Umbilical cord (tissue), 2 donors: ENCODE results near the gene SH3RF2. TPM values are rescaled to one million over a fixed set of nuclear protein-coding genes. Genes with fewer than 3 reads are reported as not detected.
A peak's percentile ranks its signal among the peaks of the same experiment; 100 is the strongest.
"Not testable (repeated sequence)": the region's sequence is repeated elsewhere in the genome, so short reads cannot be mapped to it uniquely, and the experiment has no call there.

Source experiments
- DNase-seq: peaks from one replicate; pipeline ENCODE4 v3.0.0-alpha.2; 2015; ENCODE audit warnings: low spot score
- total RNA-seq: library from RNA; depleted of rRNA; stranded (reverse); fragments of >200 nt; gene quantifications from one replicate; pipeline ENCODE4 v1.2.3, GENCODE V29; 2014; ENCODE audit warnings: low replicate concordance; ENCODE audit not compliant: insufficient read depth

SH3RF2 gene
- total RNA-seq, 1 donor from 2014 or later = 4.8 TPM

DNA sequence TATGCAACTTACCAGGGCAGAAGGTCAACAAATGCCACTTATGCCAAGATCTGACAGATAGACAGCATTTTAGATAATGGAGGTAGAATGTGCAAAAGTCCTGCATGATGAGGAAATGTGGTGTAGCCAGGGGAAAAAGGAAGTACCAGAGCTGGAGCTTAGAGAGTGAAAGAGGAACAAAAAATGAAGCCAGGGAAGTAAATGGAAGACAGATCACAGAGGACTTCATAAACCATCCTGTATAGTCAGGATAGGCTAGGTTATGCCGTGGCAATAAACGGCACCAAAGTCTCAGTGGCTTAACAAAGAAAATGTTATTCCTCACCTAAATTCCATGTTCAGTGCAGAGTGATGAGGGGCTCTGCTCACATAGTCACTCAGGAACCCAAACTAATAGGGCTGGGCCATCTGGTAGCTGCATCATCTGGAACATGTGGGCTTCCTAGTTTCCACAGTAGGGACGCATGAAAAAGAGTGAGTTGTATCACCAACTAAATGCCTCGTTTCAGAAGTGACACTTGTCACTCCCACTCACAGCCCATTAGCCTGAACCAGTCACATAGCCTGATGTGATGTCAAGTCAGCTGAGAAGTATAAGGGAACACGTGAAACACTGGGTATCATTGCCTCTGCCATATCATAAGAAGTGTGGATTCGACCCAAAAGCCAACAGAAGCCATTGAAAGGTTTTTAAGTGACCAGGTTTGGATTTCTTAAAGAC, 70.3 kb downstream of the SH3RF2 start:
- DNase-seq = no peak

DNA sequence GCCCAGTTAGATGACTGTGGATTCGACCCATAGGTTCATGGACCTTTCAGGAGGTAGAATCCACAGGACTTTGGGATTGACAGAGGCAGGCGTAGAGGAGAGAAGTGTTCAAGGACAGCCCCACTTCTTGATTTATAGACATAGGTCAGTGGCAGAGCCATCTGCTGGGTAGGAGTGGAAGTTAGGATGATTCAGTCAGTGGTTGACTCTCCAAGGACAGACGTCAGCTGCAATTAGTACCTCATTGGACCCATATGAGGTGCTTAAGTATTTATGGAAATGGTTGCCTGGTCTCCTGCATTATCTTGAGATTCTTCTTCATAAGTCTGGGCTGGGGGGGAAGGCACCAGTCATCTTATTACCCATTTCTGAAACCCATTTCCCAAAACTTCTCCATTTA, 70.9 kb downstream of the SH3RF2 start:
- no peak for DNase-seq

DNA sequence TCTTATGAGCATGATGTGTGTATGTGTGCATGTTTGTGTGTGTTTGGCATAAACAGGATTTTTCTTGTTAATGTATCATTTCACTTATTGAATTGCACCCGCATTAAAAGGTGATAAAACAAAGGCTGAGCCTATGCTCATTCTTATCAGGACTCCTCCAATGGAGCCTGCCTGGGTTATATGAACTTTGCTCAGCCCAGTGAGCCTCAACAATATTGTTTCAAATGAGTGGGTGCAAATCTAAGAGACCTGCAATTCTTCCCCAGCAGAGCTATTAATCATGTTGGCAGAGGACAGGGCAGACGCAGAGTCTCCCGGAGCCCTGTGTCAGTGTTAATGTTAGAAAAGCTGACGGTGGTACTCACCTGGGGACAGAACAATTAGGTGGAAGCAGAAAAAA, 71.6 kb downstream of the SH3RF2 start:
- no peak for DNase-seq

DNA sequence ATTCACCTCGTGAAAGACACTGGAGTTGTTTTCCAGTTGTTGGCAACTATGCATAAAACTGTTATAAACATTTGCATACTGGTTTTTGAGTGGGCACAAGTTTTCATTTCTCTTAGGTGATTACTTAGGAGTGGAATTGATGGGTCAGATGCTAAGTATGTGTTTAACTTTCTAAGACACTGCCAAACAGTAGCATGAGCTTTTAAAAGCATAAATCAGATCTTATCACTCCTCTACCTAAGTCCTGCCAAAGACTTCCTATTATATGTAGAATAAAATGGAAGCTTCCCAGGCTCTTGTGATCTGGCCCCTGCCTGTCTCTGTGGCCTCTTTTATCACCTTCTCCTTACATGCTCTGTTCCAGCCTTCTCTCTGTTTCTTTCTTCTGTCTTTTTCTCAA, 72.6 kb downstream of the SH3RF2 start:
- no peak for DNase-seq

DNA sequence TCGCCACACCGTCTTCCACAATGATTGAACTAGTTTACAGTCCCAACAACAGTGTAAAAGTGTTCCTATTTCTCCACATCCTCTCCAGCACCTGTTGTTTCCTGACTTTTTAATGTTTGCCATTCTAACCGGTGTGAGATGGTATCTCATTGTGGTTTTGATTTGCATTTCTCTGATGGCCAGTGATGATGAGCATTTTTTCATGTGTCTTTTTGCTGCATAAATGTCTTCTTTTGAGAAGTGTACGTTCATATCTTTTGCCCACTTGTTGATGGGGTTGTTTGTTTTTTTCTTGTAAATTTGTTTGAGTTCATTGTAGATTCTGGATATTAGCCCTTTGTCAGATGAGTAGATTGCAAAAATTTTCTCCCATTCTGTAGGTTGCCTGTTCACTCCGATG, 74.1 kb downstream of the SH3RF2 start:
- DNase-seq = not testable (repeated sequence)

DNA sequence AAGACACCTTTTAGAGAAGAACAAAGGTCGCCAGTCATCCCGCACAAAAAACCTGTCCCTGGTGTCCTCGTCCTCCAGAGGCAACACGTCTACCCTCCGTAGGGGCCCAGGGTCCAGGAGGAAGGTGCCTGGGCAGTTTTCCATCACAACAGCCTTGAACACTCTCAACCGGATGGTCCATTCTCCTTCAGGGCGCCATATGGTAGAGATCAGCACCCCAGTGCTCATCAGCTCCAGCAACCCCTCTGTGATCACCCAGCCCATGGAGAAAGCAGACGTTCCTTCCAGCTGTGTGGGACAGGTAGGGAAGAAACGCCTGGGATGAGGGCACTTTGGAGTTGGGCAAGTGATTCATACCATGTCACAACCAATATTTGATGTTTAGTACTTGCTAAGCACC, 77.4 kb downstream of the SH3RF2 start:
- no peak for DNase-seq

DNA sequence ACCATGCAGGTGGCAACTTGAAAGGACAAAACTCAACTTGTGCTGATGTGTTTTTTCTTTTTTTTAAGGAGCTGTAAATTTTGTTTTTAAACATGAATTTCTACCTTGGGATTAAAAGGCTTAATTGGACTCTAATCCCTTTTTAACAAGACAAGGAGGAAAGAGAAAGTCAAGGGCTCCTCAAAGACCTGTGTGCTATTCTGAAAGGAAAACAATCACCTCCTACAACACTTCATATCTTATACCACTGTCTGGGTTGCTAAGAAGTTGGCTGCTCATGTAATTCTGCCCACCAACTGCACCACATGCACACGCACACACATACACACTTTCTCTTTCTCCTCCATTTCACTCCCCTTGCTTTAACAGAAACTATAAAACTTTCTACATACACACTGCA, 78.6 kb downstream of the SH3RF2 start:
- DNase-seq = no peak

DNA sequence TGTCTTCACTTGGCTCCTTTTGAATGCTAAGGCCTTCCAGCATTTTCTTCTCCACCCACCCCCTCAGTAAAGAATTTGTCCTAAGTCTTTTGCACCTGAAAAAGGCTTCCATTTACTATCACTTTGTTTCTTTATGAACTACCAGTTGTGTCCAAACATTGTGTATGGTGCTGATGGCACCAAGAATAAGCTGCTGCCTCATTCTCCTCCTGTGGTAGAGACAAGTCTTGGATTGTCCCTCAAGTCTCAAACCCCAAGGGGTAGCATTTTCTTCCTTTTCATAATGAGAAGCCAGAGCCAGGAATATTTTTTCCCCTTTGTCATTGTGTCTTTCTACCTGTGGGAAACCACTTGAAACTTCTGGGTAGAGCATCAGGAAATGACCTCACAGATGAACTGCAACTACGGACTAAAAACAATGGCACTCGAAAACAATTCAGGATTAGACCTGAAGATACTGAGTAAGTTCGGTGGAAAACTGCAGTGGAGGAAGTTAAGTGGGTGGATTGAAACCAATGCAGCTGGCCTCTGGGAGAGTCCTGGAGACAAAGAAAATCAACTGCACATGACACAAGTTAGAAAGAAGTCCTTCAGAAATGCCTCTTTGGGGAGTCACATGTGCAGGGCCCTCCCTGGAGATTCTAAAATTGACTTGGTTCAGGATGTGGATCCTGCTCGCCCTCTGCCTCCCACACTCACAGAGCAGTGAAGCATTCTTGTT, 80.5 kb downstream of the SH3RF2 start:
- no peak for DNase-seq

DNA sequence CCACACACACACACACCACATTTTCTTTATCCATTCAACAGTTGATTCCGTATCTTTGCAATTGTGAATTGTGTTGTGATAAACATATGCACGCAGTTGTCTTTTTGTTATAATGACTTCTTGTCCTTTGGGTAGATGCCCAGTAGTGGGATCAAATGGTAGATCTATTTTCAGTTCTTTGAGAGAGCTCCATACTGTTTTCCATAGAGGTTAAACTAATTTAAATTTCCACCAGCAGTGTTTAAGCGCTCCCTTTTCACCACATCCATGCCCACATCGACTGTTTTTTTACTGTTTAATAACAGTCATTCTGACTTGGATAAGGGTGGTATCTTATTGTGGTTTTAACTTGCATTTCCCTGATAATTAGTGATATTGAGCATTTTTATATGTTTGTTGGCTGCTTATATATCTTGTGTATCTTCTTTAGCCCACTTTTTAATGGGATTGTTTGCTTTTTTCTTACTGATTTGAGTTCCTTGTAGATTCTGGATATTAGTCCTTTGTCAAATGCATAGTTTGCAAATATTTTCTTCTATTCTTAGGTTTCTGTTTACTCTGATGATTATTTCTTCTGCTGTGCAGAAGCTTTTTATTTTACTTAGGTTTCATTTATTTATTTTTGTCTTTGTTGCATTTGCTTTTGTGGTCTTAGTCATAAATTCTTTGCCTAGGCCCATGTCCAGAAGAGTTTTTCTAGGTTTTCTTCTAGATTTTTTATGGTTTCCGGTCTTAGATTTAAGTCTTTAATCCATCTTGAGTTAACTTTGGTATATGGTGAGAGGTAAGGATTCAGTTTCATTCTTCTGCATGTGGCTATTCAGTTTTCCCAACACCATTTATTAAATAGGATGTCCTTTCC, 82.4 kb downstream of the SH3RF2 start:
- no peak for DNase-seq

DNA sequence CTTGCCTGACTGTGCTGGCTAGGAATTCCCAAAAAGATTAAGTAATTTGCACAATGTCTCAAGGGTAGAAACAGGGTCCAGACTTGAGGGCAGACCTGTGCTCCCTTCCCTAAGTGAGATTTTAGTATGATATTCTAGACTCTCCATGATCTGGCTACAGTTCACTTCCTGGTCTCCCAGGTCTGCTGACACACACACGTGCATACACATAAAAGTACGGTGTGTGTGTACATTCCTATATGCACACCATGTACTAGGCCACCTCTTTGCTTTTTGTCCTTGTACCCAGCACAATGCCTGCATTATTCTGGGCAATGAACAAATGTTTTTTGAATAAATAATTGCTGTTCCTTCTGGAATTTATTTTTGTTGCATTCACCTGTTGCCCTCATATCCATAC, 83.7 kb downstream of the SH3RF2 start:
- no peak for DNase-seq

DNA sequence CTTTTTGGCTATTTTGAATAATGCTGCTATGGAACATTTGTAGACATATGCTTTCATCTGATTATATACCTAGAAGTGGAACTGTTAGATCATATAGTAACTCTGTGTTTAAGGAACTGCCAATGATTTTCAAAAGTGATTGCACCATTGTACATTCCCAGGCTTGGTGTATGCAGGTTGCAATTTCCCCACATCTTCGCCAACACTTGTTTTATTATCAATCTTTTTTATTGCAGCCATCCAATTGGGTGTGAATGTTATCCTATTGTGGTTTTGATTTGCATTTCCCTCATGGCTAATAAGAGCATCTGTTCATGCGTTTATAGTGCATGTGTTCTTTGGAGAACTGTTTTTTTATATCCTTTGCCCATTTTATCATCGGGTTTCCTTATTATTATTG, 87.7 kb downstream of the SH3RF2 start:
- no peak for DNase-seq

DNA sequence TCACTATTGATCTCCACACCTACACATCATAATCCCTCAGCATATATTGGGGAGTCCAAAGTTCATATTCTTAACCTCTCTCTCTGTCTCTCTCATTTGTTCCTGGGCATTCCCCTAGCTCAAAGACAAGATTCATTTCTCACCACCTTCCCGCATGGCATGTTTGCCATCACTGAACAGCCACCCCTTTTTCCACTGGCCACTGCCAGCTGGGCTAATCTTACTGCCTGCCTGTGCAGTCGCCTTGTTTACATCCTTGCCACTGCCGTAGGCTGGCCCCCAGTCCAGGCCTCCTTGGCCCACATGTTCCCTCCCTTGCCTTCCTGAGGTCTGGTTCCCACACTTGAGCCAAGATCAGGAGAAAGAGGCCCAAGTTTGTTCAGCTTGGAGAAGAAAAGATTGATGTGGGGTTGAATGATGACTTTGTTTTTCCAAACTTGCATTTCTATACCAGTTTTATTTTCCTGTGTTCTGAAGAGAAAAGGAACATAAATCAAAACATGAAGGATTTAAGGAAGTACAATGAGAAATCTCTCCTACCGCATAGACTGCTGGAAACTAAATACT, 88.8 kb downstream of the SH3RF2 start:
- DNase-seq = peak; percentile 32

DNA sequence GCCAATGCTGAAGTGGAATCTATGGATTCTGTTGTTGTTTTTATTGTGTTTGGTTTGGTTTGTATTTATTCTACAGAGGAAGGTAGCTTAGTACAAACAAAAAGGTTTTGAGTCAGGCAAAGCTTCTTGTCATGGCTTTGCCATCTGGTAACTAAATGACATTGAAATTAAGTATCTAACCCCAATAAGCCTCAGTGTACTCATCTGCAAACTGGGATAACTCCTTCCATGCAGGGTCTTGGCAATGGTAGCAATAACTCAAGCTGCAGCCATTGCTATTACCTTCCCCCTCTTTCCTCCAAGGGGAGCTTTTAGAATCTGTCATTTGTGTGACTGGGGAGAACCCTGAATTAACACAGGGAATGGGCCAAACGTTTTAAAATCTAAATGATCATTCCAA, 89.3 kb downstream of the SH3RF2 start:
- DNase-seq = no peak

DNA sequence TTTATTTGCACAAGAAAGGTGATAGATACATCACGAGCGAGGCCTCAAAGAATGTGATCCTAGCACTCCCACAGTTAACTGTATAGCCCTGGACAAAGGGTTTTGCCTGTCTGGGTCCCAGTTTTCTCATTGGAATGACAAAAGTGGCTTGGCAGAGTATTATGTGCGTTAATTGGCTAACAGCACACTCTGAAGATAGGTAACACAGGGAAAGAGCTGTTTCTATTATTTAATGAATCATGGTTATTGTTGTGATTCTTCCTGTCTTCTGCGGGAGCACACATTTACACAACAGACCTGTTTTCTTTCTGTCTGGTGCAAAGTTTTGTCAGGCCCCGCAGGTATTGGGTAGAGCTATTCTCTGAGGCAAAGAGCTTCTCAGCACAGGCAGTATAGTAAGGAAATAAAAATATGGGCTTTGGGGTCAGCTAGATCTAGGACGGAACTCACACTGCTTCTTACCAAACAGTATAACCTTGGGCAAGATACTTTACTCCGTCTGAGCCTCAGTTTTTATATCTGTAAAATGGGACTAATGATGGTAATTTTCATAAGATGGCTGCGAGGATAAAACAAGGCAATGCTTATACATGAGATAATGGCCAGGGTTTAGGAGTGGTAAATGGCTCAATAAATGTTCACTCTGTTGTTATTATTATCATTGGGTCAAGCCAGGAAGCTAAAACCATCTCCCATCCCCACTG, 90.1 kb downstream of the SH3RF2 start:
- no peak for DNase-seq

DNA sequence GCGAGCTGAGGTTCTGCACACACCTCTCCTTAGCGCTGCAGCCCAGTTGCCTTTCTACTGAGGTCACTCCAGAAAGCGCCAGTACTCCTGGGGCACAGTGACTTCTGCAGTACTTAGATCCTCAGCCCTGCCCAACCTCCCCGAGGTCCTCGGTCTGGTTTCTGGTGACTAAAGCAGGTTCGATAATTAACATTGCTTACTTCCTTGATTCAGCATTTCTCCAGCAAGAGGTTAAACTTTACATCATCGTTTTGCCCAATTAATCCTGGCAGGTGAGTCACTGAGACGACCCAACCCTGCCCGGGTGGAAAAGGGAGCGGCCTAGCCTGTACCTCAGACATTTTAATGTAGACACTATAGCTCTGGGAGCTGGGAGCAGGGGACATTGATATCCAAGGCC, 91.4 kb downstream of the SH3RF2 start:
- no peak for DNase-seq

DNA sequence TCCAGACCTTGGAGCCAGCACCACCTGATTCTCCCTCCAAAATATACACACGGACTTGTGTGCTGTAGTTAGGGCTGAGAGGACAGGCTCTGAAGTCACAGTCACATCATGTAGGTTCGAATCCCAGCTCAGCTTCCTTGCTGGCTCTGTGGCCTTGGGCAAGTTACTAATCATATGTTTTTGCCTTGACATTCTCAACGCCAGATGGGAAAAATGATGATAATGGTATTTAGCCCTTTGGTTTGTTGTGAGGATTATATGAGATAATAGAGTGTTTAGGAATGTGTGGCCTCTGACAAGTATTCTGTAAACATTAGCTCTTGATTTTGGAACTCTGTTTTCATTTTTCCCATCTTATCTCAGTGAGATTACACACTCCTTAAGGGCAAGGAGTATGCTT, 96.5 kb downstream of the SH3RF2 start:
- DNase-seq = no peak

DNA sequence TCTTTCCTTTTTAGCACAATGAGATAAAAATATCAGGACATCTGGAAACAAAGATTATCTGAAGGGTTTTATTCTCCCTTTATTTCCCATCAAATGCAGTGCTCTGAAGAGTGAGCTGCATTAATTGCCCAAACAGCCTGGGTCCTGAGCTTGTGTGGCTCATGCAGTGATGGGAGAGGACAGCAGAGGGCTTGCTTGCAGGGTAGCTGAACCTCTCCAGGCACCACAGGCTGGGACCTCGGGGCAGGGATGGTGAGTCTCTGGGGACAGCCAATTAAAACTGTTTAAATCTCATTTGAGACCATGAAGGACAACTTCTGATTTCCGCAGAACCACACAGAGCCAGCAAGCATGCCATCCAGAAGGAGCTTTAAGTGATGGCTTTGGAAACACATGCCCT, 97.7 kb downstream of the SH3RF2 start:
- DNase-seq = no peak

DNA sequence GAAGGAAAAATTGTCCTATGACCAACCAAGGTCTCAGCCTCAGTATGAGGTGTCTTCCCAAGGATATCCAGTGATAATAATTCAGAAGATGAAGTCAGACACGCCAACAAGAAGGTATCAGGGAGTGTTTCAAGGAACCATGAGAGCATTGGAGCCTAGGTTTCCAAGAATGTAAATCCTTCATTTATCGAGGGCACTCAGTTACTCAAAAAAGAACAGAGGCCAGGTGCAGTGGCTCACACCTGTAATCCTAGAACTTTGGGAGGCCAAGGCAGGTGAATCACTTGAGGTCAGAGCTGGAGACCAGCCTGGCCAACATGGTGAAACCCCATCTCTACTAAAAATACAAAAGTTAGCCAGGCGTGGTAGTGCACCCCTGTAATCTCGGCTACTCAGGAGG, 98.2 kb downstream of the SH3RF2 start:
- DNase-seq = no peak

DNA sequence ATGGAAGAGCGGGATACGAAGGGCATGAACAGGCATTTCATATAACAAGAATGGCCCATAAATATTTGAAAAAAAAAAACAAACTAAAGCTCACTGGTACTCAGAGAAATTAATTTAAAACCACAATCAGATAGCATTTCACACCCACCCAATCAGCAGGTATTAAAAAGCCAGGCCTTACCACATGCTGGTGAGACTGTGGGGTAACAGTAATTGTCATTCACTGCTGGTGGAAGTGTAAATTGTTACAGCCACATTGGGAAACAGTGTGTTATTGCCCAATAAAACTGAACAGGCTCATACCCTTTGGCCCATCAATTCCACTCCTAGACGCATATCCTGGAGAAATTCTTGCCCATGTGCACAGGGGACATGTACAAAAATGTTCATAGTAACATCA, 103.0 kb downstream of the SH3RF2 start:
- DNase-seq = no peak

DNA sequence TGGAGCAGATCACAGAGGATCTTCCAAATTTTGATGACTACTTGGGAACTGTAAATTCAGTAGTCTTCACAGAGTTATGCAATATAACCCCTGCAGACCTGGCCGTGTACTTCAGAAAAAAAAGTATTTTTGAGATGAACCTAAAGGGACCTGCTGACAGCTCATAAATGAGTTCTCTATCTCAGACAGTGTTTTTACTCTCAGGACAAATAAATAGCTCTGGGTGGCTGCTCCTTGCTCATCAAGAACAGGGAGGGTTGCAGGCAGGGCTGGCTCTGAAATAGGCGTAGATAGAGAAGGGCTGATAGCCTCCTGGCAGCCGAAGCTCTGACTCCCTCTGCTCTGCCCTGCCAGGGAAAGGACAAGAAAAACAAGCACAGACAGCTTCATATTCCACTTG, 104.1 kb downstream of the SH3RF2 start:
- no peak for DNase-seq

DNA sequence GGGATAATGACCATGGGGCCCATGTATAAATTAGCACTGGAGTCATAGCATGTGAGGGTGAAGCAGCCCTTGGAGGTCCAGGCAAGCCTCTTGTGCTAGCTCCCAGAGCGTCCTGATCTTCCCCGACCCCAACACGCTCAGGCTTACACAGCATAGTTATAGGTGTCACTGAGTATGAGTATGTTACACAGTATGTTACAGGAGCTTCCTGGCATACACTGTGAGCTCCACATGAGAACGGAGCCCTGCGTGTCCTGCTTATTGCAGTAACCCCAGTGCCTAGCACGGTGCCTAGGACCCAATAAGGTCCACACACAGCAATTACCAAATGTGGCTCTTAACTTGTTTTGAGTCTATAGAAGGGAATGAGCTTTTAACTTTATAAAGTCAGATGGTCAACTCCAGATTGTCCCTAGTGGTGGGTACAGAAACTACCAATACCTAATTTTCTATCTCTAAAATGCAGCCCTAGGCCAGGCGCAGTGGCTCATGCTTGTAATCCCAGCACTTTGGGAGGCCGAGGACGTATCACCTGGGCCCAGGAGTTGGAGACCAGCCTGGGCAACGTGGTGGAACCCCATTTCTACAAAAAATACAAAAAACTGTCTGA, 104.9 kb downstream of the SH3RF2 start:
- no peak for DNase-seq
